Measurements from ENCODE around the gene CORO1C.

The CORO1C gene

GRCh38 chr12:108646600-108647579 lies 84.4 kb downstream of the CORO1C start:
- no peak for DNase-seq

- DNase-seq: no peak
These were observed 85.4 kb downstream of the CORO1C start for GRCh38 chr12:108645686-108646599.

DNA sequence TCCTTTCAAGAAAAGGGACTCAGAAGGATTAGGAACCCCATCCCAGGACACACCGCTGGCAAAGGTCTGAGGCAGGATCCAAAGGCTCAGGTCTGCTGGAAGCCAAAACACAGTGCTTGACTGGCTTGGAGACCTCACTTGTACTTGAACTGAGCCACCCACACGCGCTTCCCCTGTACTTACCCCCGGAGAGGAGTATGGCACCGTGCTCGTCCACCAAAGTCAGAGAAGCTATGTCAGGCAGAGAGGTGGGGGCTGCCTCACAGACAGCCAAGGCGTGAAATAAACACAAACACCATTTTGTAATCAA lies 86.6 kb downstream of the CORO1C start:
- no peak for DNase-seq

GRCh38 chr12:108643941-108644810 lies 87.1 kb downstream of the CORO1C start:
- DNase-seq: no peak

GRCh38 chr12:108642899-108643654 lies 88.2 kb downstream of the CORO1C start:
- DNase-seq: no peak

DNA sequence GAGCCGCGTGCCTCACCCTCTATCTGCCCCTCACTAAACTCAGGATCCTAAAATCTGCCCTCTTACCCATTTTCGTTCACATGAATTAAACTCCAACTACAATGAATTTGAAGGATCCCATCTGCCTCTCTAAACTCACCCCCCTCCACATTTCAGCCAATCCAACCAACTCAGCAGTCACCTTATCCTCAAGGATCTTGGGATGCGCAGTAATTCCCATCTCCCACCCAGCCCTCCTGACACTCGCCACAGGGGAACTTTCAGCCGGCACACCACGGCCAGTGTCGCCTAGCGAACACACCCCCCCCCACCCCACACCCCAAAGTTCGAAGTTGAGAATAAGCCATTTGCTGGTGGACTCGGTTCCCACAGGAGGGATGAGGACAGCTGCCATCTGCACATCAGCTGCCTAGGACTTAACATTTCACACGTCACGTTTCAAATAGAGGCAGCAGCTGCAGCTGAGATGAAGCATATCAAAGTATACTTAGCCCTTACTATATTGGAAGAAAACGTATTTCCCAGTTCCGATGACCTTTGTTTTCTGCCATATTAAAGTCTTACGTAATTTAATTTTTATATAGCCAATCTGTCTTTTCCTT lies 88.9 kb downstream of the CORO1C start:
- no peak for DNase-seq

GRCh38 chr12:108641446-108642268 lies 89.7 kb downstream of the CORO1C start:
- no peak for DNase-seq

DNA sequence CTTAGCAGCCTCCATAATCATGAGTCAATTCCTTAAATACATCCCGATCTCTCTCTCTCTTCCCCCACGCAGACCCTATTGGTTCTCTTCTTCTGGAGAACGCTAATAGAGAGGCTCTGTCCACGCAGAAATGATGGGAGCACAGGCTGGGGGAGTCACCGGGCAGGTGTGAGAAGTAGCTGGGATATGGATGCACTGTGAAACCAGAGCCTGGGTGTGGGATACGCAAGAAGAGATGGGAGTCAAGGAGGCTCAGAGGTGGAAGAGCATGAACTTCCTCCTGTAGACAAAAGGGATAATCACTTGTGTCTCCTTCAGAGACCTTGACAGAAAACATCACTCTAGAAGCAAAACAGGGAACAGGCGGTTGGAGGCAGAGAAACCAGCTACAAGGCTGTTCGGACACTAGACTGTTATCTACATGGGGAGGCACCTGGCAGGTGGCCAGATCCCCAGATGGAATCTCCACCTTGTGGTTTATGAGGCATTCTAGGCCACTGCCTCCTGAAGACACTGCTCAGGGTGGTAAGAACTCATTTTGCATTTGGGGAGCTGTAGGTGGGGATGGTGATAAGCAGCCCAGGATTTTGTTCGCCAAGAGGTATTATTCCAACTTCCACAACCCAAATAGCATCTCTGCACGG lies 90.4 kb downstream of the CORO1C start:
- no peak for DNase-seq

- no peak for DNase-seq
These were observed 92.1 kb downstream of the CORO1C start for GRCh38 chr12:108638997-108639822.

DNA sequence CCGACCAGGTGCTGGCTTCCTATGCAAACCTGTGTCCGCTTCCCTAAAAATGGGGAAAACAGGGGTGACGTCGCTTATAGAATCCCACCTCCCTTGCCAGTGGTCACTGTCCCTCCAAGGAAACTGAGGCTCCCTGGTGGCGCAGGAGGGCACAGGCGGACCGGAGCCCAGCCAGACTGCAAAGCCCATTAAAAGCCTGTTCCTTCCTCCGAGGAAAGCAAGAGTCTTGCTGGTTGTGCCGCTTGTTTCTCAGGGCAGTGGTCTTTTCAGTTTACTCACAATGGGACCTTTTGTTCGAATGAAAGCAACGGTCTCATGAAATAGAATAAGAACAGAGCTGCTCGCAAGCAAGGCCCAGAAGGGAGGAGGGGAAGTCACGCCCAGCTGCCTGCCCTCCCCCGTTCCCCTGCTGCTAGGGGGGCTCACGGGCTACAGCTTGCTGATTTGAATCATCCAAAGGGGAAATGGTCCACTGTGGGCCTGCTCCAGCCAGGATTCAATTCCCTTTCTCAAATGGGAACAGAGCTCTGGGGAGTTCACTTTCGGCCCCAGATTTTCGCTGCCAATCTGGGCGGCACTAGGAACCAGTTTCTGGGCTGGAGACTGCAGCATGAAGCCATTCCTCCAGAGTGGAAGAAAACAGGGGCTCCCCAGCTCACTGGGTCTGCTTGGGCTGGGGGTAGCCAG lies 93.0 kb downstream of the CORO1C start:
- no peak for DNase-seq

DNA sequence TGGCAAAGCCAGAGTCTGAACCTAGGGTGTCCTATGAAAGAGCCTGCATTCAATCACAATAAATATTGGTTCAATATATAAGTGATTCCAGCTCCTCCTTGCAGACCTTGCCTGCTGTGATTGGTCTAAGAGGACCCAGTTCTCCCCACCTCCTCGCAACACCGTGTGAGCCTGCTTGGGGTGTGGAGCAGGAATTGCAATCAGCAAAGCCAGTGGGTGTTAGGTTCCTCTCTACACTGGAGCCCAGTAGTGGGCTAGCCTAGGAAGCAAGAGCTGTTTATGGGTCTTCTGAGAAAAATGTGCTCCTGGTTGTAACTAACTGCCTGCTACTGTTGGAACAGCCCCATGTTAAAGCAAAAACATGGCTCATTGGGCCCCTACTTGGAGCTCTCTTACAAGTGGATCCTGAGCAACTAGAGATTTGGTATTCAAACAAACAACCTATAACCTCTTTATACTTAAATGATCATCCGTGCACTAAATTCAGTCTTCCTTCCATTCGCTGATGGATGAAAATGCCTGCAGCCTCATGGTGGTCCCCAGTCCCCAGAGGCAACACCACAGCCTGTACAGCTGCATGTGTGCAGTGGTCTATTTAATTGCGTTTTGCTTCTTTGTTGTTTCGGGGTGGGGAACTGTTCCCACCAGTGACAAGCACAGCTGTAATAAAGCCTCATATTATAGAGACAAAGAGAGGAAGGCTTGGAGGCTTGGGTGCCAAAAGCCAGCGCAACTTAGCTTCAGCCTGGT lies 93.9 kb downstream of the CORO1C start:
- DNase-seq: no peak

GRCh38 chr12:108635997-108636808 lies 95.1 kb downstream of the CORO1C start:
- no peak for DNase-seq

GRCh38 chr12:108635201-108635996 lies 95.9 kb downstream of the CORO1C start:
- DNase-seq: no peak

- DNase-seq: no peak
These were observed 97.0 kb downstream of the CORO1C start for GRCh38 chr12:108634341-108634751.

DNA sequence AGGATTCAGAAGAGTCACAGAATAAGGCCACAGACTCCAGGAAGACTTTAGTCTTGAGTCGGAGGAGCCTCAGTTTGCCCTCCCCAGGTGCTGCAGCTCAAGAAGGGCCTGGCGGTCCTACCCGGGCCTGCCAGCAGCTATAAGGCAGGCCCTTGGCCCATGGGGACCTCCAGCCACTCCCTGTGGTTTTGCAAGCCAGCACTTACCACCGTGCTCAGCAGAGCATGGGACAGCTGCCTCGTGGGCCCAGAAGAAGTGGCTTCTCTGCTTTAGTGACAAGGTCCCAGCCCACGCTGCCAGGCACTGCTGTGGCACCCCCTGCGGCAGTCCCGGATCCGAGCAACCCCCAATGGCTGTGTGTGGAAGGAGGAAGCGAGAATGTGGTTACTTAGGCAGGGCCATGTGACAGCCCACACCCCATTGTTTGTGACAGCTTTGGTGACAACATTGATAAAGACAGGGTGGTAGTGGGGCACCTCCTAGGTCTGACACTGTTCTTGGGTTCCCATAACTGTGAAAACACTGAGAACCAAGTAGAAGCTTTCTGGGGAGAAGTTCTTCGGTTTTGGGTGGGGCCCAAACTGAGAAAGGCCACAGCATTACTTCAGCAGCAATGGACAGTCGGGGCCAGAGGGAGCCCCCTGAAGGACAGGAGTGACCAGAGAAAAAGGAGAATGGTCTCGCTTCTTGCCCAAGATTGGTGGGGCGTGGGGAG lies 97.6 kb downstream of the CORO1C start, which contains the start of gene SELPLG:
Gene SELPLG (minus strand): TSS at position 361 of the 715 bp plus-strand sequence. CDS start 9,587 bp downstream, outside the sequence.
- no peak for DNase-seq

Measured in NCI-H1417 treated with DMSO at 0.1 percent for 48 hours (cell line).